Testis (tissue), 3 donors: Measurements from ENCODE around the gene OSBPL5. TPM values are rescaled to one million over a fixed set of nuclear protein-coding genes. Genes with fewer than 3 reads are reported as not detected.

ENCODE experiments used
- DNase-seq: peaks from one replicate; pipeline ENCODE4 v3.0.0-alpha.2; 2019
- H3K27ac ChIP-seq, 2 donors: fragments of 200-600 bp; sonication (generic); one replicate each; pipeline ENCODE4 v1.5.1; 2019
- H3K27me3 ChIP-seq: fragments of 200-600 bp; sonication (generic); one replicate; pipeline ENCODE4 v1.5.1; 2019
- H3K36me3 ChIP-seq: fragments of 200-600 bp; sonication (generic); one replicate; pipeline ENCODE4 v1.5.1; 2017; ENCODE audit warnings: low read depth; ENCODE audit errors: missing control alignments
- H3K4me1 ChIP-seq: fragments of 200-600 bp; sonication (generic); one replicate; pipeline ENCODE4 v1.5.1; 2019
- H3K4me3 ChIP-seq, 2 donors: fragments of 200-600 bp; sonication (generic); one replicate each; pipeline ENCODE4 v1.5.1; 2017 to 2019
- H3K9me3 ChIP-seq: fragments of 200-600 bp; sonication (generic); one replicate; pipeline ENCODE4 v1.5.1; 2017
- POLR2A ChIP-seq: fragments of 450-650 bp; IDR thresholded peaks from one replicate; pipeline ENCODE4 v1.6.1; 2017; ENCODE audit warnings: antibody characterized with exemption, mild to moderate bottlenecking, moderate library complexity
- WGBS, 2 donors: methylation state at CpG; one replicate each; pipeline ENCODE4 v1.1.5; 2018; 5-methylcytosine and 5-hydroxymethylcytosine counted together
- intact Hi-C: fragments of 100-400 bp; cut with DNase I; formaldehyde crosslinking; loops from one replicate; pipeline ENCODE4 v1.15.1; 2023; ENCODE audit warnings: low total_unique reads
- polyA plus RNA-seq: library from polyadenylated mRNA; stranded (reverse); fragments of 350-450 nt; fragmentation: Illumina TruSeq; extraction: RNeasy Lipid Tissue Mini Kit (QIAGEN cat#74804); gene quantifications from one replicate; pipeline ENCODE4 v1.2.3, GENCODE V29; 2014; ENCODE audit warnings: low read depth, low replicate concordance; ENCODE audit not compliant: insufficient read depth
- total RNA-seq, 2 donors: library from RNA; depleted of rRNA; stranded (reverse); fragments of >200 nt; gene quantifications; one replicate each; pipeline ENCODE4 v1.2.3, GENCODE V29; 2016
- TF ChIP-seq, protein P1 (sequence below), 3 experiments: fragments of 450-650 bp in 2 of 3; fragments of 200-600 bp in 1 of 3; sonication (generic) in 1 of 3; IDR thresholded peaks; one replicate each; pipeline ENCODE4 v1.5.1; 2016 to 2019; ENCODE audit warnings: antibody characterized with exemption in 3 of 3, mild to moderate bottlenecking in 2 of 3, moderate library complexity in 1 of 3

OSBPL5 gene
- total and polyA plus RNA-seq, 3 donors from 2014 or later = 8.9 to 18.1 (median 13.2) TPM

DNA sequence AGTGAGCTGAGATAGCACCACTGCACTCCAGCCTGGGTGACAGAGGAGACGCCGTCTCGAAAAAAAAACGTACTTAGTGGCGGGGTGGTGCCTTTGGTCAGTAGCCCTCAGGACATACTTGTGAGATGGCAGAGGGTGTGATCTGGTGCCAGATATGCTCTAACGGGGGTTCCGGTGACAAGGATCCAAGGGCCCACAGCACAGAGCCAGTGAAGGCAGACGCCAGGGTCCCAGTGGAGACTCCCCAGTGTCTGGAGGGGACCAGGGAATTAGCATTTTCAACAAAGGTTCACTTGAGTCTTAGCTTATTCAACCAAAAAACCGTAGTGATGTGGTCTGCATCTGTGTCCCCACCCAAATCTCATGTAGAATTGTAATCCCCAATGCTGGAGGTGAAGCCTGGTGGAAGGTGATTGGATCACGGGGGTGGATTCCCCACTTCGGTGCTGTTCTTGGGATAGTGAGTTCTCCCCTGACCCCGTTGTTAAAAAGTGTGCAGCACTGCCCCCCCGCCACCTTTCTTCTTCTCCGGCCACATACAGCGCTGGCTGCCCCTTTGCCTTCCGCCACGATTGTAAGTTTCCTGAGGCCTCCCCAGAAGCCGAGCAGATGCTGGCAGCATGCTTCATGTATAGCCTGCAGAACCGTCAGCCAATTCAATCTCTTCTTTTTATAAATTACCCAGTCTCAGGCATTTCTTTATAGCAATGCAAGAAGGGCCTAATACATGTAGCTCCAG lies 26.6 kb upstream of the OSBPL5 start:
- H3K27ac ChIP-seq = no peak overlapping the region
- no peaks in the 10 kb centered on the region for H3K9me3 ChIP-seq
- intact Hi-C loops = no loop called here
- no peaks in the 10 kb centered on the region for H3K27me3 ChIP-seq
- H3K4me1 ChIP-seq = no peaks in the 10 kb centered on the region
- WGBS, 2 donors = 91 to 94% methylated on average over 18 to 19 of the region's 19 CpGs
- TF ChIP-seq, protein P1, sequence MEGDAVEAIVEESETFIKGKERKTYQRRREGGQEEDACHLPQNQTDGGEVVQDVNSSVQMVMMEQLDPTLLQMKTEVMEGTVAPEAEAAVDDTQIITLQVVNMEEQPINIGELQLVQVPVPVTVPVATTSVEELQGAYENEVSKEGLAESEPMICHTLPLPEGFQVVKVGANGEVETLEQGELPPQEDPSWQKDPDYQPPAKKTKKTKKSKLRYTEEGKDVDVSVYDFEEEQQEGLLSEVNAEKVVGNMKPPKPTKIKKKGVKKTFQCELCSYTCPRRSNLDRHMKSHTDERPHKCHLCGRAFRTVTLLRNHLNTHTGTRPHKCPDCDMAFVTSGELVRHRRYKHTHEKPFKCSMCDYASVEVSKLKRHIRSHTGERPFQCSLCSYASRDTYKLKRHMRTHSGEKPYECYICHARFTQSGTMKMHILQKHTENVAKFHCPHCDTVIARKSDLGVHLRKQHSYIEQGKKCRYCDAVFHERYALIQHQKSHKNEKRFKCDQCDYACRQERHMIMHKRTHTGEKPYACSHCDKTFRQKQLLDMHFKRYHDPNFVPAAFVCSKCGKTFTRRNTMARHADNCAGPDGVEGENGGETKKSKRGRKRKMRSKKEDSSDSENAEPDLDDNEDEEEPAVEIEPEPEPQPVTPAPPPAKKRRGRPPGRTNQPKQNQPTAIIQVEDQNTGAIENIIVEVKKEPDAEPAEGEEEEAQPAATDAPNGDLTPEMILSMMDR (IDR thresholded peaks at IDR 0.05) = no peak
- TF ChIP-seq POLR2A = no peak
- no peak overlapping the region for H3K4me3 ChIP-seq
- H3K36me3 ChIP-seq = no peaks in the 10 kb centered on the region
- no peak for DNase-seq

DNA sequence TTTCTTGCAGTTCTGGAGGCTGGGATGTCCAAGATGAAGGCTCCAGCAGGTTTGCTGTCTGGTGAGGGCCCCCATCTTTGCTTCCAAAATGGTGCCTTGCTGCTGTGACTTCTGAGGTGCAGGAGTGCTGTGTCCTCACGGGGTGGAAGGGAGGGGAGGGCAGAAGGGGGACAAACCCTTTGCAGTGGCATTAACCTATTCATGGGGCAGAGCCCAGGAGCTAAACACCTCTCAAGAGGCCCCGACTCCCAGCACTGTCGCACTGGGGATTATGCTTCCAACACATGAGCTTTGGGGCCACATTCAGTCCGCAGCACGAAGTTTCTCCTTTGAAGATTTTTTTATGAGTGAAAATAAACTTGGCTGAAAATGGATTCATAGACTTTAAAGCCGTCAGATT lies 25.5 kb upstream of the OSBPL5 start:
- intact Hi-C loops = no loop called here
- Histone ChIP-seq H3K4me3 (no peak overlapping the region), H3K4me1 (no peaks in the 10 kb centered on the region), H3K27ac (no peak overlapping the region), H3K9me3 (no peaks in the 10 kb centered on the region), H3K36me3 (no peaks in the 10 kb centered on the region), H3K27me3 (no peaks in the 10 kb centered on the region)
- 78 to 85% methylated on average over 6 of the region's 6 CpGs for WGBS, 2 donors
- no peak for TF ChIP-seq POLR2A
- TF ChIP-seq, protein P1 (IDR thresholded peaks at IDR 0.05) = no peak
- DNase-seq = no peak

DNA sequence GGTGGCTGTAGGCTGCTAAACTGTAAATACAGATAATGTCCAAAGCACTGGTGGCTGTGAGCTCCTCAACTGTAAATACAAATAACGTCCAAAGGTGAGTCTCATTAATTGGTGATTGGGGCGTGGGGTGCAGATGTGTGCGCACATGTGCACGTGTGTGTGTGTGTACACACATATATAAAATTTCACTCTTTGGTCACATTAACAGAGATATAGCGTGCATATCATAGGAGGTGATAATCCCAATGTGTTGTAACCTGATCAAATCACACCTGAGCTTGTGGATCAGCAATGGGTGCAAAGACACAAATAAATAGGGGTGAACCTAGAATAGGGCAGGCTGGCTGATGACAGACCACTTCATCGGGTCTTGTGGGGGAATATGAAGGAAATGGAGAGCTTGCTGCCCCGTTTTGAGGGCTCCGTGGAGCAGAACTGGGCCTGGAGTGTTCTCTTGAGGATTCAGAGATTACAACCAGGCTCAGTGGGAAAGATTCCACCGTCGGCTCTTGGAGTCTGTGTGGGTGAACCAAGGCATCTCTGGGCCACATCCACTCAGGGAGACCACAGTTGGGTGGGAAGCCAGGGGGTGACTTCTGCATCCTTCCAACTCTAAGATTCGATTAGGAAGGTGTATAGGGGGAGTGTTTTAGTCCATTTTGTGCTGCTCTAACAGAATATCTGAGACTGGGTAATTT lies 24.9 kb upstream of the OSBPL5 start:
- no peaks in the 10 kb centered on the region for H3K9me3 ChIP-seq
- DNase-seq = no peak
- no peak overlapping the region for H3K4me3 ChIP-seq
- 87 to 88% methylated on average over 9 to 11 of the region's 11 CpGs for WGBS, 2 donors
- no peaks in the 10 kb centered on the region for H3K36me3 ChIP-seq
- intact Hi-C loops = no loop called here
- no peaks in the 10 kb centered on the region for H3K4me1 ChIP-seq
- no peak for TF ChIP-seq POLR2A
- TF ChIP-seq, protein P1 (IDR thresholded peaks at IDR 0.05) = no peak
- H3K27me3 ChIP-seq = no peaks in the 10 kb centered on the region
- no peak overlapping the region for H3K27ac ChIP-seq

- Histone ChIP-seq H3K9me3 (no peaks in the 10 kb centered on the region), H3K27me3 (no peaks in the 10 kb centered on the region), H3K4me1 (no peaks in the 10 kb centered on the region), H3K36me3 (no peaks in the 10 kb centered on the region), H3K4me3 (no peak overlapping the region), H3K27ac (no peak overlapping the region)
- TF ChIP-seq POLR2A = no peak
- TF ChIP-seq, protein P1 (IDR thresholded peaks at IDR 0.05) = no peak
- 46 to 68% methylated on average over 14 to 15 of the region's 15 CpGs for WGBS, 2 donors
- no peak for DNase-seq
- intact Hi-C loops = no loop called here
These were observed 24.2 kb upstream of the OSBPL5 start for GRCh38 chr11:3189196-3189843.
